ENCODE data around the gene GAR1.

DNA sequence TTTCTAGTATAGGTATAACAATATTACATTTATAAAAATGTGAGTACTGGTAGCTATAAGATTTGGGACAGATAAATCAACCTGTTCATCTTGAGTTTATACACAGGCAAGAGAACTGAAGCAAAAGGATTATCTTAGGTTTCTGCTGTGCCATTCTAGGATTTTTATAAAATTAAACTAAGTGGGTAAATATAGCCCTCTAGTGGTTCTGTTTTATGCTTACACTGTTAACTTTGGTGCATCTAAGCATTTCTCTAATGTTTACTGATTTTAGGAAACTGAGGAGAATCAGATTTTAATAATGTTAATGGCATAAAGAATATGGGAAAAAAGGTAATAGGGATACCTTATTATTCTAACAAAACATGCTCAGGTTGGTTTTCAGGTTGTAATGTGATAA is 11.2 kb downstream of the GAR1 start:
- TF ChIP-seq POLR2A (IDR thresholded peaks at IDR 0.05): no peak
- TF ChIP-seq, protein P1, sequence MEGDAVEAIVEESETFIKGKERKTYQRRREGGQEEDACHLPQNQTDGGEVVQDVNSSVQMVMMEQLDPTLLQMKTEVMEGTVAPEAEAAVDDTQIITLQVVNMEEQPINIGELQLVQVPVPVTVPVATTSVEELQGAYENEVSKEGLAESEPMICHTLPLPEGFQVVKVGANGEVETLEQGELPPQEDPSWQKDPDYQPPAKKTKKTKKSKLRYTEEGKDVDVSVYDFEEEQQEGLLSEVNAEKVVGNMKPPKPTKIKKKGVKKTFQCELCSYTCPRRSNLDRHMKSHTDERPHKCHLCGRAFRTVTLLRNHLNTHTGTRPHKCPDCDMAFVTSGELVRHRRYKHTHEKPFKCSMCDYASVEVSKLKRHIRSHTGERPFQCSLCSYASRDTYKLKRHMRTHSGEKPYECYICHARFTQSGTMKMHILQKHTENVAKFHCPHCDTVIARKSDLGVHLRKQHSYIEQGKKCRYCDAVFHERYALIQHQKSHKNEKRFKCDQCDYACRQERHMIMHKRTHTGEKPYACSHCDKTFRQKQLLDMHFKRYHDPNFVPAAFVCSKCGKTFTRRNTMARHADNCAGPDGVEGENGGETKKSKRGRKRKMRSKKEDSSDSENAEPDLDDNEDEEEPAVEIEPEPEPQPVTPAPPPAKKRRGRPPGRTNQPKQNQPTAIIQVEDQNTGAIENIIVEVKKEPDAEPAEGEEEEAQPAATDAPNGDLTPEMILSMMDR (IDR thresholded peaks at IDR 0.05): peak; percentile 11 to 34 (median 33)
